HEK293 (cell line): ENCODE results near the gene BCAN.

Source experiments
- CTCF ChIA-PET: fragments of 350-600 bp; formaldehyde crosslinking; extraction: SDS; loops from one replicate; lab custom pipeline; 2021; ENCODE audit warnings: antibody characterized with exemption; lab: Yijun Ruan, JAX
- POLR2A ChIA-PET: fragments of 300-600 bp; formaldehyde crosslinking; extraction: SDS; loops from one replicate; lab custom pipeline; 2020; ENCODE audit warnings: antibody characterized with exemption, inconsistent platforms; lab: Yijun Ruan, JAX
- H3K27ac ChIP-seq: fragments of 200-500 bp; sonication (Bioruptor generic); 2 replicates; pipeline ENCODE4 v1.5.1; 2014; ENCODE audit warnings: low read depth, low read length, control low read depth, inconsistent platforms; ENCODE audit errors: extremely low read depth
- H3K36me3 ChIP-seq, 2 experiments: fragments of 200-500 bp in 1 of 2; sonication (Bioruptor generic) in 1 of 2; 1 replicate in 1 of 2; 2 replicates in 1 of 2; pipeline ENCODE4 v1.5.1; 2014 to 2017; ENCODE audit warnings: inconsistent platforms in 2 of 2, low read length in 2 of 2; ENCODE audit not compliant: control insufficient read depth in 2 of 2, insufficient read depth in 1 of 2
- H3K4me1 ChIP-seq: fragments of 200-500 bp; sonication (Bioruptor generic); 2 replicates; pipeline ENCODE4 v1.5.1; 2014; ENCODE audit warnings: mild to moderate bottlenecking, low read length, inconsistent platforms; ENCODE audit not compliant: control insufficient read depth, insufficient read depth
- H3K4me3 ChIP-seq: 2 replicates; pipeline ENCODE4 v1.5.1; 2011; ENCODE audit warnings: low read depth, mild to moderate bottlenecking, control low read depth, low read length, moderate library complexity
- H3K9me3 ChIP-seq: fragments of 200-500 bp; sonication (Bioruptor generic); 2 replicates; pipeline ENCODE4 v1.5.1; 2014; ENCODE audit warnings: low read depth, low read length, inconsistent platforms; ENCODE audit not compliant: control insufficient read depth, insufficient read depth
- HOXC10 ChIP-seq: sonication (generic); formaldehyde crosslinking; IDR thresholded peaks from 2 replicates; pipeline ENCODE4 v1.8.1; 2023; ENCODE audit warnings: mild to moderate bottlenecking, missing genetic modification reagents
- SETDB1 ChIP-seq: IDR thresholded peaks from one replicate; pipeline ENCODE4 v1.6.1; 2017; ENCODE audit warnings: mild to moderate bottlenecking, low read length, moderate library complexity, mixed read lengths; ENCODE audit not compliant: insufficient read length
- SP3 ChIP-seq: fragments of 450-650 bp; formaldehyde crosslinking; IDR thresholded peaks from 2 replicates; pipeline ENCODE4 v1.5.1; 2016; ENCODE audit warnings: missing biosample characterization, missing genetic modification characterization
- TRIM28 ChIP-seq: IDR thresholded peaks from 2 replicates; pipeline ENCODE4 v1.6.1; 2011; ENCODE audit warnings: low read length, control low read depth, borderline replicate concordance
- YY1 ChIP-seq: fragments of 450-650 bp; formaldehyde crosslinking; IDR thresholded peaks from 2 replicates; pipeline ENCODE4 v1.5.1; 2018; ENCODE audit warnings: missing biosample characterization, missing genetic modification characterization
- ZBTB17 ChIP-seq: fragments of 450-650 bp; formaldehyde crosslinking; IDR thresholded peaks from 2 replicates; pipeline ENCODE4 v1.5.1; 2016; ENCODE audit warnings: missing biosample characterization, missing genetic modification characterization
- ZBTB48 ChIP-seq: fragments of 450-650 bp; formaldehyde crosslinking; IDR thresholded peaks from 2 replicates; pipeline ENCODE4 v1.5.1; 2016; ENCODE audit warnings: missing biosample characterization, missing genetic modification characterization
- ZNF114 ChIP-seq: fragments of 450-650 bp; formaldehyde crosslinking; IDR thresholded peaks from 2 replicates; pipeline ENCODE4 v1.5.0; 2017; ENCODE audit warnings: missing biosample characterization, missing genetic modification characterization
- ZNF24 ChIP-seq: fragments of 450-650 bp; formaldehyde crosslinking; IDR thresholded peaks from 2 replicates; pipeline ENCODE4 v1.5.1; 2016; ENCODE audit warnings: missing biosample characterization, missing genetic modification characterization
- ZNF768 ChIP-seq: fragments of 450-650 bp; formaldehyde crosslinking; IDR thresholded peaks from 2 replicates; pipeline ENCODE4 v1.5.1; 2018; ENCODE audit warnings: missing biosample characterization, mild to moderate bottlenecking, missing genetic modification characterization
- ZNF837 ChIP-seq: fragments of 450-650 bp; formaldehyde crosslinking; IDR thresholded peaks from 2 replicates; pipeline ENCODE4 v1.5.1; 2016; ENCODE audit warnings: missing biosample characterization, missing genetic modification characterization
- TF ChIP-seq, protein P1 (sequence below): fragments of 450-650 bp; formaldehyde crosslinking; IDR thresholded peaks from 2 replicates; pipeline ENCODE4 v1.5.1; 2016; ENCODE audit warnings: missing biosample characterization, missing genetic modification characterization
- TF ChIP-seq, protein P2 (sequence below): fragments of 450-650 bp; formaldehyde crosslinking; IDR thresholded peaks from 2 replicates; pipeline ENCODE4 v1.5.1; 2016; ENCODE audit warnings: missing biosample characterization, missing genetic modification characterization
- TF ChIP-seq, protein P3 (sequence below): fragments of 450-650 bp; formaldehyde crosslinking; IDR thresholded peaks from 2 replicates; pipeline ENCODE4 v1.5.1; 2016; ENCODE audit warnings: missing biosample characterization, missing genetic modification characterization
- TF ChIP-seq, protein P4 (sequence below): fragments of 450-650 bp; formaldehyde crosslinking; IDR thresholded peaks from 2 replicates; pipeline ENCODE4 v1.5.1; 2016; ENCODE audit warnings: missing biosample characterization, missing genetic modification characterization
- TF ChIP-seq, protein P5 (sequence below): fragments of 450-650 bp; formaldehyde crosslinking; IDR thresholded peaks from 2 replicates; pipeline ENCODE4; 2016; ENCODE audit warnings: missing biosample characterization, missing genetic modification characterization
- TF ChIP-seq, protein P6 (sequence below): fragments of 450-650 bp; formaldehyde crosslinking; IDR thresholded peaks from 2 replicates; pipeline ENCODE4 v1.5.1; 2016; ENCODE audit warnings: missing biosample characterization, missing genetic modification characterization
- TF ChIP-seq, protein P7 (sequence below): fragments of 450-650 bp; formaldehyde crosslinking; IDR thresholded peaks from 2 replicates; pipeline ENCODE4 v1.5.1; 2016; ENCODE audit warnings: missing biosample characterization, missing genetic modification characterization, low read depth

The BCAN gene

DNA sequence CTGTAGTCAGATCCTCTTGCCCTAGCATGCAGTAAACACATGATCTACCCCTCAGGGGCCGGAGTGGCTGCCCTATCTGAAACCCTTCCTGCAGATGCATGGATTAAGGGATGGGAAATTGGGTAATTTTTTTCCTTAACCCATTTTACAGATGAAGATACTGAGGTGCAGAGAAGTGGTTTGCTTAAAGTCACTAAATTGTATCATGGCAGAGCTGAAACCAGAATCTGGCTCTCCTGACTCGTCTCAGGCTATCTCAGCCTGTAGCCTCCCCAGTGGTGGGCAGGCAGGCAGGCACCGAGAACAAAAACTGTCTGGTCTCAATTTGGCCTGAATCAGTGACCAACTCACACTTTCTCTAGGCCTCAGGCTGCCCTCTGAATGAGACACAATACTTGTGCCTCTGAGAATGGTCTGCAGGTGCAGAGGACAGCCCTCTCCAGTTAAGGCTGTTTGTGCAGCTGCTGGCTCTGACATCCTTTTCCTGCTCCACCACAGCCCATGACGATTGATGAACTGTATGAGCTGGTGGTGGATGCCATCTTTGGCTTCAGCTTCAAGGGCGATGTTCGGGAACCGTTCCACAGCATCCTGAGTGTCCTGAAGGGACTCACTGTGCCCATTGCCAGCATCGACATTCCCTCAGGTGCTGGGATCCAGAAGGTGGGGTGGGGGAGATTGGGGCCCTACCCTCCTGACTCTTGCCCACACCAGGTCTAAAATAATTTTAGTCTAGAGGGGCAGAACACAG is 48.8 kb upstream of the BCAN start:
- Histone ChIP-seq H3K36me3 (peaks cover 0 to 58% of the 10 kb centered on the region in 2 experiments; a peak in 1 of 3 replicates), H3K4me3 (no peak overlapping the region), H3K27ac (no peak overlapping the region), H3K9me3 (no peaks in the 10 kb centered on the region), H3K4me1 (no peaks in the 10 kb centered on the region)
- ChIA-PET POLR2A (interaction anchor here (1.0 to 2.1 kb wide), 4 partner anchors 11 to 136 kb away, joined by 3 to 9 read pairs (median 6); partner anchors contain the start of gene MEF2D), CTCF (interaction anchor here (0.5 to 2.0 kb wide), 8 partner anchors 8 to 325 kb away, joined by 3 to 7 read pairs (median 4); no protein-coding TSS in a partner anchor)
- TF ChIP-seq, protein P1, sequence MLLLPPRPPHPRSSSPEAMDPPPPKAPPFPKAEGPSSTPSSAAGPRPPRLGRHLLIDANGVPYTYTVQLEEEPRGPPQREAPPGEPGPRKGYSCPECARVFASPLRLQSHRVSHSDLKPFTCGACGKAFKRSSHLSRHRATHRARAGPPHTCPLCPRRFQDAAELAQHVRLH (tag by site-specific recombination), result 0 out of 2 replicates have a peak, but pooled peaks have one; percentile 48
- TF ChIP-seq, protein P2, sequence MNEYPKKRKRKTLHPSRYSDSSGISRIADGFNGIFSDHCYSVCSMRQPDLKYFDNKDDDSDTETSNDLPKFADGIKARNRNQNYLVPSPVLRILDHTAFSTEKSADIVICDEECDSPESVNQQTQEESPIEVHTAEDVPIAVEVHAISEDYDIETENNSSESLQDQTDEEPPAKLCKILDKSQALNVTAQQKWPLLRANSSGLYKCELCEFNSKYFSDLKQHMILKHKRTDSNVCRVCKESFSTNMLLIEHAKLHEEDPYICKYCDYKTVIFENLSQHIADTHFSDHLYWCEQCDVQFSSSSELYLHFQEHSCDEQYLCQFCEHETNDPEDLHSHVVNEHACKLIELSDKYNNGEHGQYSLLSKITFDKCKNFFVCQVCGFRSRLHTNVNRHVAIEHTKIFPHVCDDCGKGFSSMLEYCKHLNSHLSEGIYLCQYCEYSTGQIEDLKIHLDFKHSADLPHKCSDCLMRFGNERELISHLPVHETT (tag by site-specific recombination), result no peak
- TF ChIP-seq, protein P3, sequence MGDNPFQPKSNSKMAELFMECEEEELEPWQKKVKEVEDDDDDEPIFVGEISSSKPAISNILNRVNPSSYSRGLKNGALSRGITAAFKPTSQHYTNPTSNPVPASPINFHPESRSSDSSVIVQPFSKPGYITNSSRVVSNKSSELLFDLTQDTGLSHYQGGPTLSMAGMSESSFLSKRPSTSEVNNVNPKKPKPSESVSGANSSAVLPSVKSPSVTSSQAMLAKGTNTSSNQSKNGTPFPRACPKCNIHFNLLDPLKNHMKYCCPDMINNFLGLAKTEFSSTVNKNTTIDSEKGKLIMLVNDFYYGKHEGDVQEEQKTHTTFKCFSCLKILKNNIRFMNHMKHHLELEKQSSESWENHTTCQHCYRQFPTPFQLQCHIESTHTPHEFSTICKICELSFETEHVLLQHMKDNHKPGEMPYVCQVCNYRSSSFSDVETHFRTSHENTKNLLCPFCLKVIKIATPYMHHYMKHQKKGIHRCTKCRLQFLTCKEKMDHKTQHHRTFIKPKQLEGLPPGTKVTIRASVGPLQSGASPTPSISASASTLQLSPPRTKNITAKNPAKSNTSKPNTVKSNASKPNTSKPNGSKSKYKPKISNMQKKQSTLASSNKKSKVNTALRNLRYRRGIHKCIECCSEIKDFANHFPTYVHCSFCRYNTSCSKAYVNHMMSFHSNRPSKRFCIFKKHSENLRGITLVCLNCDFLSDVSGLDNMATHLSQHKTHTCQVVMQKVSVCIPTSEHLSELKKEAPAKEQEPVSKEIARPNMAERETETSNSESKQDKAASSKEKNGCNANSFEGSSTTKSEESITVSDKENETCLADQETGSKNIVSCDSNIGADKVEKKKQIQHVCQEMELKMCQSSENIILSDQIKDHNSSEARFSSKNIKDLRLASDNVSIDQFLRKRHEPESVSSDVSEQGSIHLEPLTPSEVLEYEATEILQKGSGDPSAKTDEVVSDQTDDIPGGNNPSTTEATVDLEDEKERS (tag by site-specific recombination), result no peak
- no peak for TF ChIP-seq ZNF114 (tag by site-specific recombination)
- TF ChIP-seq ZNF768 (tag by site-specific recombination), result no peak
- TF ChIP-seq SP3 (tag by site-specific recombination), result no peak
- no peak for TF ChIP-seq SETDB1
- peak; percentile 13 for TF ChIP-seq ZBTB48 (tag by site-specific recombination)
- TF ChIP-seq ZNF837 (tag by site-specific recombination), result no peak
- no peak for TF ChIP-seq HOXC10 (CRISPR knock-in tag)
- TF ChIP-seq, protein P4, sequence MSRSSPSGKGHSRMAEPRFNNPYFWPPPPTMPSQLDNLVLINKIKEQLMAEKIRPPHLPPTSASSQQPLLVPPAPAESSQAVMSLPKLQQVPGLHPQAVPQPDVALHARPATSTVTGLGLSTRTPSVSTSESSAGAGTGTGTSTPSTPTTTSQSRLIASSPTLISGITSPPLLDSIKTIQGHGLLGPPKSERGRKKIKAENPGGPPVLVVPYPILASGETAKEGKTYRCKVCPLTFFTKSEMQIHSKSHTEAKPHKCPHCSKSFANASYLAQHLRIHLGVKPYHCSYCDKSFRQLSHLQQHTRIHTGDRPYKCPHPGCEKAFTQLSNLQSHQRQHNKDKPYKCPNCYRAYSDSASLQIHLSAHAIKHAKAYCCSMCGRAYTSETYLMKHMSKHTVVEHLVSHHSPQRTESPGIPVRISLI (tag by site-specific recombination), result no peak
- TF ChIP-seq ZNF24 (tag by site-specific recombination), result peak; percentile 21; the same call in 1 of the 2 replicates
- no peak for TF ChIP-seq TRIM28
- TF ChIP-seq, protein P5, sequence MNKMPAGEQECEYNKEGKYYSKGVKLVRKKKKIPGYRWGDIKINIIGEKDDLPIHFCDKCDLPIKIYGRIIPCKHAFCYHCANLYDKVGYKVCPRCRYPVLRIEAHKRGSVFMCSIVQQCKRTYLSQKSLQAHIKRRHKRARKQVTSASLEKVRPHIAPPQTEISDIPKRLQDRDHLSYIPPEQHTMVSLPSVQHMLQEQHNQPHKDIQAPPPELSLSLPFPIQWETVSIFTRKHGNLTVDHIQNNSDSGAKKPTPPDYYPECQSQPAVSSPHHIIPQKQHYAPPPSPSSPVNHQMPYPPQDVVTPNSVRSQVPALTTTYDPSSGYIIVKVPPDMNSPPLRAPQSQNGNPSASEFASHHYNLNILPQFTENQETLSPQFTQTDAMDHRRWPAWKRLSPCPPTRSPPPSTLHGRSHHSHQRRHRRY (tag by site-specific recombination), result no peak
- peak; percentile 48; the same call in 1 of the 2 replicates for TF ChIP-seq ZBTB17 (tag by site-specific recombination)
- TF ChIP-seq YY1 (tag by site-specific recombination), result no peak
- TF ChIP-seq, protein P6, sequence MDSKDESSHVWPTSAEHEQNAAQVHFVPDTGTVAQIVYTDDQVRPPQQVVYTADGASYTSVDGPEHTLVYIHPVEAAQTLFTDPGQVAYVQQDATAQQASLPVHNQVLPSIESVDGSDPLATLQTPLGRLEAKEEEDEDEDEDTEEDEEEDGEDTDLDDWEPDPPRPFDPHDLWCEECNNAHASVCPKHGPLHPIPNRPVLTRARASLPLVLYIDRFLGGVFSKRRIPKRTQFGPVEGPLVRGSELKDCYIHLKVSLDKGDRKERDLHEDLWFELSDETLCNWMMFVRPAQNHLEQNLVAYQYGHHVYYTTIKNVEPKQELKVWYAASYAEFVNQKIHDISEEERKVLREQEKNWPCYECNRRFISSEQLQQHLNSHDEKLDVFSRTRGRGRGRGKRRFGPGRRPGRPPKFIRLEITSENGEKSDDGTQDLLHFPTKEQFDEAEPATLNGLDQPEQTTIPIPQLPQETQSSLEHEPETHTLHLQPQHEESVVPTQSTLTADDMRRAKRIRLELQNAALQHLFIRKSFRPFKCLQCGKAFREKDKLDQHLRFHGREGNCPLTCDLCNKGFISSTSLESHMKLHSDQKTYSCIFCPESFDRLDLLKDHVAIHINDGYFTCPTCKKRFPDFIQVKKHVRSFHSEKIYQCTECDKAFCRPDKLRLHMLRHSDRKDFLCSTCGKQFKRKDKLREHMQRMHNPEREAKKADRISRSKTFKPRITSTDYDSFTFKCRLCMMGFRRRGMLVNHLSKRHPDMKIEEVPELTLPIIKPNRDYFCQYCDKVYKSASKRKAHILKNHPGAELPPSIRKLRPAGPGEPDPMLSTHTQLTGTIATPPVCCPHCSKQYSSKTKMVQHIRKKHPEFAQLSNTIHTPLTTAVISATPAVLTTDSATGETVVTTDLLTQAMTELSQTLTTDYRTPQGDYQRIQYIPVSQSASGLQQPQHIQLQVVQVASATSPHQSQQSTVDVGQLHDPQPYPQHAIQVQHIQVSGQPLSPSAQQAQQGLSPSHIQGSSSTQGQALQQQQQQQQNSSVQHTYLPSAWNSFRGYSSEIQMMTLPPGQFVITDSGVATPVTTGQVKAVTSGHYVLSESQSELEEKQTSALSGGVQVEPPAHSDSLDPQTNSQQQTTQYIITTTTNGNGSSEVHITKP, result no peak
- TF ChIP-seq, protein P7, sequence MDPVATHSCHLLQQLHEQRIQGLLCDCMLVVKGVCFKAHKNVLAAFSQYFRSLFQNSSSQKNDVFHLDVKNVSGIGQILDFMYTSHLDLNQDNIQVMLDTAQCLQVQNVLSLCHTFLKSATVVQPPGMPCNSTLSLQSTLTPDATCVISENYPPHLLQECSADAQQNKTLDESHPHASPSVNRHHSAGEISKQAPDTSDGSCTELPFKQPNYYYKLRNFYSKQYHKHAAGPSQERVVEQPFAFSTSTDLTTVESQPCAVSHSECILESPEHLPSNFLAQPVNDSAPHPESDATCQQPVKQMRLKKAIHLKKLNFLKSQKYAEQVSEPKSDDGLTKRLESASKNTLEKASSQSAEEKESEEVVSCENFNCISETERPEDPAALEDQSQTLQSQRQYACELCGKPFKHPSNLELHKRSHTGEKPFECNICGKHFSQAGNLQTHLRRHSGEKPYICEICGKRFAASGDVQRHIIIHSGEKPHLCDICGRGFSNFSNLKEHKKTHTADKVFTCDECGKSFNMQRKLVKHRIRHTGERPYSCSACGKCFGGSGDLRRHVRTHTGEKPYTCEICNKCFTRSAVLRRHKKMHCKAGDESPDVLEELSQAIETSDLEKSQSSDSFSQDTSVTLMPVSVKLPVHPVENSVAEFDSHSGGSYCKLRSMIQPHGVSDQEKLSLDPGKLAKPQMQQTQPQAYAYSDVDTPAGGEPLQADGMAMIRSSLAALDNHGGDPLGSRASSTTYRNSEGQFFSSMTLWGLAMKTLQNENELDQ (tag by site-specific recombination), result no peak
